ENCODE results near the gene LDLRAD1. TPM values are rescaled to one million over a fixed set of nuclear protein-coding genes. Genes with fewer than 3 reads are reported as not detected.

Gene LDLRAD1
- total and polyA plus RNA-seq, 2 of the 13 experiments (the other 11 are each of a cell fraction or from before 2014, with no cell fraction given), result 2.5 to 14.0 TPM

DNA sequence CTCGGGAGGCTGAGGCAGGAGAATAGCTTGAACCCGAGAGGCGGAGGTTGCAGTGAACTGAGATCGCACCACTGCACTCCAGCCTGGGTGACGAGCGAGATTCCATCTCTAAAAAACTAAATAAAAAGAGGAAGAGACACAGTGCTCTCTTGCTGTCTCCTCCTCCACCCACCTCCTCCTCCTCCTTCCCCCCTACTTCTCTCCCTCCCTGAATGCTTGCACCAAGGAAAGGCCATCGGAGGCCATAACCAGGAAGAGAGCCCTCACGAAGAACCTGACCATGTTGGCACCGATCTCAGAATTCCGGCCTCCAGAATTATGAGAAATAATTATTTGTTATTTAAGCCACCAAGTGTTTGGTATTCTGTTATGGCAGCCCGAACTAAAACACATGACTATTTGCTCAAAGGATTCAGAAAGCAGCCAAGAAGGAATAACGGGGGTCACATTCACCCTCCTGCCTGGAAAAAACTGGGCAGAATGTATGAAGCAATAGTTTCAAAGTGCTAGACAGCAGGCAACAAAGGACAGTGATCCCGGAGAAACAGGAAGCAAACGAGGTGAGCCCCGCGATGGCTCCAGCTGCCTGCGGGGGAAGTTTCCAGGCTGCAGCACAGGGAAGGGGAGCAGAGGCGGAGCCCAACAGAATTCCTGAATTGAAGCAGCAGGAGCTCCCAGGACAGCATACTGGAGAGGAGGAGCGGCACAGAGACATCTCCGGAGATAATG, 35.8 kb downstream of the LDLRAD1 start (continued):
- TF ChIP-seq, protein P1, sequence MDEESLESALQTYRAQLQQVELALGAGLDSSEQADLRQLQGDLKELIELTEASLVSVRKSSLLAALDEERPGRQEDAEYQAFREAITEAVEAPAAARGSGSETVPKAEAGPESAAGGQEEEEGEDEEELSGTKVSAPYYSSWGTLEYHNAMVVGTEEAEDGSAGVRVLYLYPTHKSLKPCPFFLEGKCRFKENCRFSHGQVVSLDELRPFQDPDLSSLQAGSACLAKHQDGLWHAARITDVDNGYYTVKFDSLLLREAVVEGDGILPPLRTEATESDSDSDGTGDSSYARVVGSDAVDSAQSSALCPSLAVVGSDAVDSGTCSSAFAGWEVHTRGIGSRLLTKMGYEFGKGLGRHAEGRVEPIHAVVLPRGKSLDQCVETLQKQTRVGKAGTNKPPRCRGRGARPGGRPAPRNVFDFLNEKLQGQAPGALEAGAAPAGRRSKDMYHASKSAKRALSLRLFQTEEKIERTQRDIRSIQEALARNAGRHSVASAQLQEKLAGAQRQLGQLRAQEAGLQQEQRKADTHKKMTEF (CRISPR knock-in tag; IDR thresholded peaks at IDR 0.05), result peak; percentile 52
- TF ChIP-seq, protein P2, sequence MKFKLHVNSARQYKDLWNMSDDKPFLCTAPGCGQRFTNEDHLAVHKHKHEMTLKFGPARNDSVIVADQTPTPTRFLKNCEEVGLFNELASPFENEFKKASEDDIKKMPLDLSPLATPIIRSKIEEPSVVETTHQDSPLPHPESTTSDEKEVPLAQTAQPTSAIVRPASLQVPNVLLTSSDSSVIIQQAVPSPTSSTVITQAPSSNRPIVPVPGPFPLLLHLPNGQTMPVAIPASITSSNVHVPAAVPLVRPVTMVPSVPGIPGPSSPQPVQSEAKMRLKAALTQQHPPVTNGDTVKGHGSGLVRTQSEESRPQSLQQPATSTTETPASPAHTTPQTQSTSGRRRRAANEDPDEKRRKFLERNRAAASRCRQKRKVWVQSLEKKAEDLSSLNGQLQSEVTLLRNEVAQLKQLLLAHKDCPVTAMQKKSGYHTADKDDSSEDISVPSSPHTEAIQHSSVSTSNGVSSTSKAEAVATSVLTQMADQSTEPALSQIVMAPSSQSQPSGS (CRISPR knock-in tag; IDR thresholded peaks at IDR 0.05), result 0 out of 2 replicates have a peak, but pooled peaks have one; percentile 23
- TF ChIP-seq PAF1 (CRISPR knock-in tag; IDR thresholded peaks at IDR 0.05) (no peak), RBM39 (IDR thresholded peaks at IDR 0.05; ENCODE audit: low read depth, low read length, poor library complexity, severe bottlenecking) (no peak), ATF7 (IDR thresholded peaks at IDR 0.05) (no peak), ATF7 (CRISPR knock-in tag; IDR thresholded peaks at IDR 0.05) (no peak), ZNF703 (CRISPR knock-in tag; IDR thresholded peaks at IDR 0.05; ENCODE audit: borderline replicate concordance) (no peak), TMF1 (CRISPR knock-in tag; IDR thresholded peaks at IDR 0.05; ENCODE audit: low read depth) (0 out of 2 replicates have a peak, but pooled peaks have one; percentile 34), ETV5 (CRISPR knock-in tag; IDR thresholded peaks at IDR 0.05; ENCODE audit: borderline replicate concordance) (peak; percentile 80; the same call in 1 of the 2 replicates), NAIF1 (CRISPR knock-in tag; IDR thresholded peaks at IDR 0.05; ENCODE audit: borderline replicate concordance) (0 out of 2 replicates have a peak, but pooled peaks have one; percentile 56), THAP11 (CRISPR knock-in tag; IDR thresholded peaks at IDR 0.05) (peak; percentile 58; the same call in 1 of the 2 replicates), MZF1 (CRISPR knock-in tag; IDR thresholded peaks at IDR 0.05; ENCODE audit: borderline replicate concordance) (no peak), POLR2A (IDR thresholded peaks at IDR 0.05; ENCODE audit: insufficient read depth in 1 of 2, low read depth in 2 of 2, low read length in 2 of 2) (peak; percentile 57 to 73; a peak in 3 of 4 replicates), ZNF556 (CRISPR knock-in tag; IDR thresholded peaks at IDR 0.05; ENCODE audit: borderline replicate concordance) (peak; percentile 100), KDM4B (CRISPR knock-in tag; IDR thresholded peaks at IDR 0.05) (no peak), KDM2A (CRISPR knock-in tag; IDR thresholded peaks at IDR 0.05; ENCODE audit: borderline replicate concordance, low read depth) (peak; percentile 40; the same call in 1 of the 2 replicates), ZNF720 (CRISPR knock-in tag; IDR thresholded peaks at IDR 0.05) (no peak), EP300 (IDR thresholded peaks at IDR 0.05; ENCODE audit: low read depth in 2 of 2, low read length in 2 of 2) (0 out of 4 replicates have a peak, but pooled peaks of 1 of the 2 experiments have one; percentile 14), EP300 (CRISPR knock-in tag; IDR thresholded peaks at IDR 0.05; ENCODE audit: borderline replicate concordance) (no peak), SMC3 (IDR thresholded peaks at IDR 0.05; ENCODE audit: low read length) (peak; percentile 5; the same call in 1 of the 2 replicates), LCORL (IDR thresholded peaks at IDR 0.05) (no peak), LCORL (CRISPR knock-in tag; IDR thresholded peaks at IDR 0.05) (peak; percentile 51; the same call in 1 of the 2 replicates)
- TF ChIP-seq, protein P3, sequence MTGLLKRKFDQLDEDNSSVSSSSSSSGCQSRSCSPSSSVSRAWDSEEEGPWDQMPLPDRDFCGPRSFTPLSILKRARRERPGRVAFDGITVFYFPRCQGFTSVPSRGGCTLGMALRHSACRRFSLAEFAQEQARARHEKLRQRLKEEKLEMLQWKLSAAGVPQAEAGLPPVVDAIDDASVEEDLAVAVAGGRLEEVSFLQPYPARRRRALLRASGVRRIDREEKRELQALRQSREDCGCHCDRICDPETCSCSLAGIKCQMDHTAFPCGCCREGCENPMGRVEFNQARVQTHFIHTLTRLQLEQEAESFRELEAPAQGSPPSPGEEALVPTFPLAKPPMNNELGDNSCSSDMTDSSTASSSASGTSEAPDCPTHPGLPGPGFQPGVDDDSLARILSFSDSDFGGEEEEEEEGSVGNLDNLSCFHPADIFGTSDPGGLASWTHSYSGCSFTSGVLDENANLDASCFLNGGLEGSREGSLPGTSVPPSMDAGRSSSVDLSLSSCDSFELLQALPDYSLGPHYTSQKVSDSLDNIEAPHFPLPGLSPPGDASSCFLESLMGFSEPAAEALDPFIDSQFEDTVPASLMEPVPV (CRISPR knock-in tag; IDR thresholded peaks at IDR 0.05), result no peak
- TF ChIP-seq, protein P4, sequence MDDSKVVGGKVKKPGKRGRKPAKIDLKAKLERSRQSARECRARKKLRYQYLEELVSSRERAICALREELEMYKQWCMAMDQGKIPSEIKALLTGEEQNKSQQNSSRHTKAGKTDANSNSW (CRISPR knock-in tag; IDR thresholded peaks at IDR 0.05; ENCODE audit: borderline replicate concordance), result no peak
- TF ChIP-seq, protein P5, sequence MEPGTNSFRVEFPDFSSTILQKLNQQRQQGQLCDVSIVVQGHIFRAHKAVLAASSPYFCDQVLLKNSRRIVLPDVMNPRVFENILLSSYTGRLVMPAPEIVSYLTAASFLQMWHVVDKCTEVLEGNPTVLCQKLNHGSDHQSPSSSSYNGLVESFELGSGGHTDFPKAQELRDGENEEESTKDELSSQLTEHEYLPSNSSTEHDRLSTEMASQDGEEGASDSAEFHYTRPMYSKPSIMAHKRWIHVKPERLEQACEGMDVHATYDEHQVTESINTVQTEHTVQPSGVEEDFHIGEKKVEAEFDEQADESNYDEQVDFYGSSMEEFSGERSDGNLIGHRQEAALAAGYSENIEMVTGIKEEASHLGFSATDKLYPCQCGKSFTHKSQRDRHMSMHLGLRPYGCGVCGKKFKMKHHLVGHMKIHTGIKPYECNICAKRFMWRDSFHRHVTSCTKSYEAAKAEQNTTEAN (CRISPR knock-in tag; conservative IDR thresholded peaks at IDR 0.05), result no peak

Measured in HepG2 (cell line).